ENCODE data around the gene AKAP14.
A peak's percentile ranks its signal among the peaks of the same experiment; 100 is the strongest.

- TF ChIP-seq CTCF (conservative IDR thresholded peaks at IDR 0.05; ENCODE audit: low read depth, low read length) (peak; percentile 46), POLR2A (IDR thresholded peaks at IDR 0.05; ENCODE audit: low read depth, low read length) (no peak), BHLHE40 (IDR thresholded peaks at IDR 0.05; ENCODE audit: low read depth, low read length) (no peak), CHD1 (IDR thresholded peaks at IDR 0.05; ENCODE audit: low read depth, low read length) (no peak), SMC3 (IDR thresholded peaks at IDR 0.05; ENCODE audit: low read depth, low read length) (no peak), MXI1 (IDR thresholded peaks at IDR 0.05; ENCODE audit: borderline replicate concordance, low read depth, low read length) (no peak), RAD21 (IDR thresholded peaks at IDR 0.05; ENCODE audit: low read length) (no peak), NFE2L2 (IDR thresholded peaks at IDR 0.05; ENCODE audit: low read depth, low read length) (no peak), MAFK (IDR thresholded peaks at IDR 0.05; ENCODE audit: low read depth, low read length) (no peak), CEBPB (IDR thresholded peaks at IDR 0.05; ENCODE audit: low read depth, low read length) (no peak)
- TF ChIP-seq, protein P1, sequence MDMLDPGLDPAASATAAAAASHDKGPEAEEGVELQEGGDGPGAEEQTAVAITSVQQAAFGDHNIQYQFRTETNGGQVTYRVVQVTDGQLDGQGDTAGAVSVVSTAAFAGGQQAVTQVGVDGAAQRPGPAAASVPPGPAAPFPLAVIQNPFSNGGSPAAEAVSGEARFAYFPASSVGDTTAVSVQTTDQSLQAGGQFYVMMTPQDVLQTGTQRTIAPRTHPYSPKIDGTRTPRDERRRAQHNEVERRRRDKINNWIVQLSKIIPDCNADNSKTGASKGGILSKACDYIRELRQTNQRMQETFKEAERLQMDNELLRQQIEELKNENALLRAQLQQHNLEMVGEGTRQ (IDR thresholded peaks at IDR 0.05; ENCODE audit: low read depth, low read length): no peak
Observed at GRCh38 chrX:119887721-119888425, 7.8 kb upstream of the AKAP14 start.
